RWPE1 (cell line): ENCODE data around the gene CKS1B.

Experiments
- CTCF ChIA-PET: fragments of 350-600 bp; sonication (Branson Sonifier 250); formaldehyde crosslinking; extraction: SDS; loops from one replicate; lab custom pipeline; 2021; lab: Yijun Ruan, JAX
- POLR2A ChIA-PET: fragments of 400-600 bp; formaldehyde crosslinking; extraction: SDS; loops from one replicate; lab custom pipeline; 2020; ENCODE audit warnings: antibody characterized with exemption; ENCODE audit not compliant: low non-redundant PET; lab: Yijun Ruan, JAX
- DNase-seq: peaks from one replicate; pipeline ENCODE4 v3.0.0; 2012; ENCODE audit warnings: low spot score
- H3K27ac ChIP-seq: fragments of 450-650 bp; 2 replicates; pipeline ENCODE4 v1.5.1; 2017
- TF ChIP-seq, protein P1 (sequence below): fragments of 450-650 bp; conservative IDR thresholded peaks from 2 replicates; pipeline ENCODE4 v1.5.1; 2017; ENCODE audit warnings: low read depth, mild to moderate bottlenecking

CKS1B gene

DNA sequence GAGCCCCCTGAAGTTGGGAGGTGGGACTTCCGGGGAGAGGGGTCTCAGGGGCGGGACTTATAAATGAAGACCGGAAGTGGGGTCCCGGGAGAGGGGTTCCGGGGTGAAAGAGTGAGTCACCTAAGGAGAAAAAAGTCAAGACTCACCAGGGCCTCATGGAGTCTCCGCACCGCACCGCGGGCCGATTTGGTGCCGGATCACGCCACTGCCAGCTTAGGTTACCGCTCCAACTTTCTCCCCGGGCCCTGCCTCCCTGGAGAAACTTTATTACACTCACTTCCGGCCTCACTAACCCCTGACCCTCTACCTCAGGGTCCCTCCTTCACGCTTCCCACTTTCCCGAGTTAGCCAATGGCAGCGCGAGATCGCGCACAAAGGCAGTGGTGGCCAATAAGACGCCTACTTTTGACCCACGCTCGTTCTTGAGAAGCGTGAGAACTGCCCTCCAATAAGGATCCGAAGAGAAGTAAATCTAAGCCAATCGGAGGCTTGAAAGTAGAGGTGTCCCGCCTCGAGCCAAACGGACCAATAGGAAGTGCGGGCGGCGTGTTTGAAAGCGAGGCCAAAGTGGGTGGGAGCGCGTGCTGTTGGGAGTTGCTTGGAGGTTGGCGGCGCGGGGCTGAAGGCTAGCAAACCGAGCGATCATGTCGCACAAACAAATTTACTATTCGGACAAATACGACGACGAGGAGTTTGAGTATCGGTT, at the start of gene CKS1B:
Gene CKS1B (plus strand): TSS at position 580 of the 706 bp plus-strand sequence. CDS start 65 bp downstream, at position 645.
- DNase-seq = peak; percentile 99
- ChIA-PET CTCF (interaction anchor here (0.6 to 1.0 kb wide), 3 partner anchors 24 to 88 kb away, joined by 3 to 4 read pairs (median 3); no protein-coding TSS in a partner anchor), POLR2A (interaction anchor here (0.7 to 1.5 kb wide), 5 partner anchors 9 to 416 kb away, joined by 3 to 6 read pairs (median 3); partner anchors contain the start of gene FLAD1)
- TF ChIP-seq, protein P1, sequence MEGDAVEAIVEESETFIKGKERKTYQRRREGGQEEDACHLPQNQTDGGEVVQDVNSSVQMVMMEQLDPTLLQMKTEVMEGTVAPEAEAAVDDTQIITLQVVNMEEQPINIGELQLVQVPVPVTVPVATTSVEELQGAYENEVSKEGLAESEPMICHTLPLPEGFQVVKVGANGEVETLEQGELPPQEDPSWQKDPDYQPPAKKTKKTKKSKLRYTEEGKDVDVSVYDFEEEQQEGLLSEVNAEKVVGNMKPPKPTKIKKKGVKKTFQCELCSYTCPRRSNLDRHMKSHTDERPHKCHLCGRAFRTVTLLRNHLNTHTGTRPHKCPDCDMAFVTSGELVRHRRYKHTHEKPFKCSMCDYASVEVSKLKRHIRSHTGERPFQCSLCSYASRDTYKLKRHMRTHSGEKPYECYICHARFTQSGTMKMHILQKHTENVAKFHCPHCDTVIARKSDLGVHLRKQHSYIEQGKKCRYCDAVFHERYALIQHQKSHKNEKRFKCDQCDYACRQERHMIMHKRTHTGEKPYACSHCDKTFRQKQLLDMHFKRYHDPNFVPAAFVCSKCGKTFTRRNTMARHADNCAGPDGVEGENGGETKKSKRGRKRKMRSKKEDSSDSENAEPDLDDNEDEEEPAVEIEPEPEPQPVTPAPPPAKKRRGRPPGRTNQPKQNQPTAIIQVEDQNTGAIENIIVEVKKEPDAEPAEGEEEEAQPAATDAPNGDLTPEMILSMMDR = no peak
- H3K27ac ChIP-seq = peak within 1 kb of the TSS; percentile 100

DNA sequence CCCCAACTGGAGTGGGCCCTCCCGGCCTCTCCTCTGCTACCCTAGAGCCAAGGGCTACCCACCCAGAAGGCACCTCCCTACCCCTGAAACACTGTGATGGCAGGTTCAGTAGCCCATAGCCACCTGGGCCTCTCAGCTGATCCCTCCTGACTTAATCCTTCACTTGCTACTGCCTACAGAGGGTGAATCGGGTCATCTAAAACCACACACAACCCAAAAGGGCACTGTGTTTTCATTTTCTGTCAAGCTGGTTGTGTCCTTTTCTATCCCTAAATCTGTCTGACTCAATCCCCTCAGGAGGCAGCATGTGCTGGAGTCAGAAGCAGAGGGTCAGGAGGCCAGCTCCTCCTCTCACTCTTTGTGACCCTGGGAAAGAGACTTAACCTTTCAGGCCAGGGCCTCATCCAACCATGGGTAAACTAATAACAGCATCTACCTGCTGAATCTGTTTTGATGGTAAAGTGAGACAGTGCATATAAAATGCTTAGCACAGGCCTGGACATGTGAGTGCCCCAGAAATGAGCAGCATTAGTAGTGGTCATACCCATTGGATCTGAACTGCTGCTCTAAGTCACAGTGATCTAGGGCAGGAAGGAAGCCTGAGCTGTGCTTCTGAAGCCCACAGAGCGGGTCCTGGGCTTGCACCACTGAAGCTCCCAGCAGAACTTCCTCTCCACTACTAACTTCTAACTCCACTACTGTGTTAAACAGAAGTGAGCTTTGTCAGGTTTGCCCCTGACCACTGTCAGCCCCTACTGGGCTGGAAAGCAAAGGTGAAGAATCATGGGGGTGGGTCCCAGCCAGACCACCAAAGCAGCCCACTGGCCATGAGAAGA, 48.9 kb upstream of the CKS1B start:
- TF ChIP-seq, protein P1 = no peak
- POLR2A ChIA-PET = no interaction called here
- DNase-seq = no peak
- CTCF ChIA-PET = interaction anchor here (0.6 kb wide), 1 partner anchor 9 kb away, joined by 4 read pairs; no protein-coding TSS in a partner anchor
- H3K27ac ChIP-seq = peak overlapping the region; percentile 28

DNA sequence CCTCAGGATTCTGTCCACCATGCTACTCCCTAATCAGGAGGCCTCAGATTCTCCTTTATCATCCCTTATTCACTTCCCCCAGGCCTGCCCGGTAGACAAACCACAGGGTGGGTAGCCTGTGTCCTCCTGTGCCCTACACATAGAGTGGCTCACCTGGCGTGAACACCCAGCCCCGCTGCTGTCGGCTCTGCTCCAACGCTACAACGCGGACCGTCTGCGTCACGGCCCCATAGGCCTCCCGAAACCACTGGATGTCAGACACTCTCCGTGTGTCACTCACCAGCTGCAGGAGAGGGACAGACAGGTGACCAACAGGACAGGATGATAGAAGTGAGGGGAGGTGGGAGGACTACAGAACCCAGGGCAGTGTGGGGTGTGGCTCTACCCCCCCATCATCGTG, 48.3 kb upstream of the CKS1B start:
- ChIA-PET CTCF (no interaction called here), POLR2A (no interaction called here)
- no peak for DNase-seq
- H3K27ac ChIP-seq = peak overlapping the region; percentile 28
- TF ChIP-seq, protein P1 = no peak

DNA sequence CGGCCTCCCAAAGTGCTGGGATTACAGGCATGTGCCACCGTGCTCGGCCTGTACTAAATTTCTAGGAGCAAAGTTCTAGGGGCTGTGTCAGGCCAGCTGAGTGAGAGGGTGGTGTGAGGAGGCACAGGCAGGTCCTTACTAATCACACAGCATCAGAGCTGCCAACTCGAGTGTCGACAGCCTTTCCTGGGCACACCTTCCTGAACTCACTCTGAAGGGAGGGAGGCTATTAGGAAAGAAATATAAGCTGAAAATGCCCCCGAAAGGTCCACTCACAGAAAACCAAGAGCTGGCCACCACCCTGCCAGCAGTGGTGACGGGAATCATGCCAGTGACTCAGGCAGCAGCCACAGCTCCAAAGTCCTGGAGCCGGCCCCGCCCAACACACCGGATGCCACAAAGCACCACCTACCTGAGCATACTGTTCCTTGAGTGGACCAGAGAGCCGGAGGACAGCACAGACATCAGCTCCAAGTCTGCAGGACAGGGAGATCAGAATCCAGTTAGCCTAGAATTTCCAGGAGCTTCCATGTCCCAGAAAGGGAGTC, 42.5 kb upstream of the CKS1B start:
- H3K27ac ChIP-seq = peak overlapping the region; percentile 91
- TF ChIP-seq, protein P1 = no peak
- ChIA-PET CTCF (interaction anchor here (0.6 to 0.9 kb wide), 4 partner anchors 19 to 203 kb away, joined by 3 to 5 read pairs (median 4); no protein-coding TSS in a partner anchor), POLR2A (interaction anchor here (0.5 kb wide), 1 partner anchor 35 kb away, joined by 3 read pairs; no protein-coding TSS in a partner anchor)
- peak; percentile 68 for DNase-seq

DNA sequence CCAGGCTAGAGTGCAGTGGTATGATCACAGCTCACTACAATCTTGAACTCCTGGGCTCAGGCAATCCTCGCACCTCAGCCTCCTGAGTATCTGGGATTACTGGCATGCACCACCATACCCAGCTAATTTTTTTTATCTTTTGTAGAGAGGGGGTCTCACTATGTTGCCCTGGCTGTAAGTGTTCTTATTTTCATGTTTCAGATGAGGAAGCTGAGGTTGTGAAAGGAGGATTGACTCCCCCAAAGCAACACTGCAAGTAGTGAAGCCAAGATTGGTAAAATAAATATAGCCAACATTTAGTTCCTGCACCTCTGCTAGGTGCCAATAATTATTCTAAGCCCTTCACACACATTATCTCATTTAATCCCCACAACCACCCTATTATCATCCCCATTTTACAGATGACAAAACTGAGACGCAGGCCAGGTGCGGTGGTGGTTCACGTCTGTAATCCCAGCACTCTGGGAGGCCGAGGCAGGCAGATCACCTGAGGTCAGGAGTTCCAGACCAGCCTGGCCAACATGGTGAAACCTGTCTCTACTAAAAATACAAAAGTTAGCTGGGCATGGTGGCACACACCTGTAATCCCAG, 40.0 kb upstream of the CKS1B start:
- ChIA-PET CTCF (interaction anchor here (0.7 kb wide), 1 partner anchor 69 kb away, joined by 3 read pairs; no protein-coding TSS in a partner anchor), POLR2A (interaction anchor here (0.5 kb wide), 1 partner anchor 401 kb away, joined by 7 read pairs; no protein-coding TSS in a partner anchor)
- H3K27ac ChIP-seq = peak overlapping the region; percentile 98
- TF ChIP-seq, protein P1 = no peak
- no peak for DNase-seq
